HG02798 (cell line): ENCODE results near the gene PPY.
"Not testable (repeated sequence)": the region's sequence is repeated elsewhere in the genome, so short reads cannot be mapped to it uniquely, and the experiment has no call there.

ENCODE experiments used
- ATAC-seq: cut with Tn5 transposase; IDR thresholded peaks from one replicate; pipeline ENCODE4 v1.9.1; 2021; ENCODE audit warnings: mild to moderate bottlenecking; ENCODE audit not compliant: unreplicated experiment, poor library complexity

Gene PPY

DNA sequence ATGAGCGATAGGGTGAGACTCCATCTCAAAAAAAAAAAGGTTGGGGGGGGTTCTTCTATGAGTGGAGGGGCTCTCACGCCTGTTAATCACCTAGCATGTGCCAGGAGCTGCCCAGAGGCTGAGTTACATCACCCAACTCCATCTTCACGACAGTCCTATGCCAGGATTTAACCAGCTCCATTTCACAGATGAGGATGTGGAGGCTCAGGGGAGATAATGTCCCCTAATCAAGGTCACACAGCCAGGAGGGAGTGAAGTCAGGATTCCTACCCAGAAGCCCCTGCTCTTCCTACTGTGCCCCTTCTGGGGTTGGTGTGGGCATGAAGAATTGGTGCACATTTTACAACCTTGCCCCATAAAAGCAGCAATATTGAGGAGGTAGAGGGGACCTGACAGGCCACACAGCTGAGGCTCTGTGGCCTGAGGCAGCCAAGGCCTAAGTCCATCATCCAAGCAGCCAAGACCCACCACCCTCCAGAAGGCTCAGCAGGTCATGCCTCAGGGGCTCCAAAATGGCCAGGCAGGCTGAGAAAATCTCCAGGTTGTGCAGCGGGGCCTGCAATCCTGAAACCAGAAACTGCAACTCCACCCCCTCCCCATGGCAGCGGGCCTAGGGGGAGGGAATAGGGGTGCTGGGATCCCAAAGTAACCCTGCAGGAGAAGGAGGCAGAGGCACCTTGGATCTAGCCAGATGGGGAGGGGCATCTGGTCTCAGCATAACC is 6.9 kb downstream of the PPY start:
- no peak for ATAC-seq

DNA sequence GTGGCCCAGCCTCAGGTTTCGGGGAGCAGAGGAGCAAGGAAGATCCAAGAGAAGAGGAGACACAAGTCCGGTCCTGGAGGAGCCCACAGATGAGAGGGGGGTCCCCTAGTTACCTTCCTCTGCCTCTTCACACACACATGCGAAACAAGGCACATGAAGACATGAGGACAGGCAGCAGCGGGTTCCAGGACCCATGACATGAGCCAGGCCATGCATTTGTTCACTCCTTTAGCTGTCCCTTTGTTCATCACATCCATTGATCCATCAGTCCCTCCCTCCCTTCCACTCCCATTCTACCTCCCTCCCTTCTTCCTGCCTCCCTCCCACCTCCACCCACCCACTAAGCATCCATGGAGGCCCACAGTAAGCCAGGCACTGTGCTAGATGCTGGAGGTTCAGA is 9.4 kb downstream of the PPY start:
- no peak for ATAC-seq

DNA sequence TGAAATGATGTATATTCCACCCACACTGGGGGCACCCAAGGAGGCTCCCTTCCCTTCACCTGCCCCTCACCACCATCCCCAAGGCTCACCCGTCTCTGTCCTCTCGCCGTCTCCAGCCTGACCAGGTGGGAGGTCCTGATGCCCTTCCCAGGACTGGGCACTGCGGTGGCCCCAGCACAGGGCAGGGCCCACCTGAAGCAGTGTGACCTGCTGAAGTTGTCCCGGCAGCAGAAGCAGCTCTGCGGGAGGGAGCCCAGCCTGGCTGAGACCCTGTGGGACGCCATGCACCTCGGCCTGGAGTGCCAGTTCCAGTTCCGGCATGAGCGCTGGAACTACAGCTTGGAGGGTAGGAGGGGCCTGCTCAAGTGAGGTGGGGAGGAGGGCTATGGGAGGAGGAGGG is 9.9 kb downstream of the PPY start:
- no peak for ATAC-seq

DNA sequence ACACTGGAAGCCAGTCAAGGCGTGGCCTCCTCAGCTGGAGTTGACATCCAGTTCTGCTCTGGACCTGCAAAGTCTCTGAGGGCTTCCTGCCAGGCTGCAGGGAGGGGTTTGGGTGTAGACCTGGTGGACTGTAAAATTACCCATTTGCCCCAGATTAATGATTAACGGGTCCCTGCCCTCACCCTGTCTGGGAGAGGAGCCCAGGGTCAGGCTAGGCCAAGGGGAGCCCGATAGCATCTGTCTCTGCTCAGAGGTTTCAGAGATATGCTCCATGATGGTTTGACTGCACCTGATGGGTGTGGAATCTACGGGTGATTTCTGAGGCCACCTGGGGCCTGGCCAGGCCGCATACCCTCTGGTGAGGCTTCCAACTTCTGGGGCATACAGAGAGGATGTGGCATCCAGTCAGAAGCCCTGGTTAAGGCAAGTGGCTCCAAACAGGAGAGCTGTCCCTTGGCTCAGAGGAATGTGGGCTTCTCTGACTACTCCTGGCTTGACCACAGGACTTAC is 11.2 kb downstream of the PPY start:
- no peak for ATAC-seq

DNA sequence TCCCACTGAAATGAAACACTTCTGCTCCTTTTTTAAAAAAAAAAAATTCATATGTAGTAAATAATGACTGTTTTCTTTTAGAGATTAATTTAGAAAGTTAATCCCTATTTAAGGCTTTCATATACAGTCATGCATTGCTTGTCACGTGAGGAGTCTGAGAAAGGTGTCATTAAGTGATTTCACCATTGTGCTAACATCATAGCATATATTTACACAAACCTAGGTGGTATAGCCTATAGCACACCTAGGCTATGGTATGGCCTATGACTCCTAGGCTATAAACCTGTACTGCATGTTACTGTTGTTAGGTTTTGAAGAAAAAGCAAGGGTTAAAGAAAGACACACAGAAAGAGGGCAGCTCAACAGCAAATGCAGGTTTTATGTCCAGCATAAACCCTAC is 13.7 kb downstream of the PPY start:
- ATAC-seq: no peak

DNA sequence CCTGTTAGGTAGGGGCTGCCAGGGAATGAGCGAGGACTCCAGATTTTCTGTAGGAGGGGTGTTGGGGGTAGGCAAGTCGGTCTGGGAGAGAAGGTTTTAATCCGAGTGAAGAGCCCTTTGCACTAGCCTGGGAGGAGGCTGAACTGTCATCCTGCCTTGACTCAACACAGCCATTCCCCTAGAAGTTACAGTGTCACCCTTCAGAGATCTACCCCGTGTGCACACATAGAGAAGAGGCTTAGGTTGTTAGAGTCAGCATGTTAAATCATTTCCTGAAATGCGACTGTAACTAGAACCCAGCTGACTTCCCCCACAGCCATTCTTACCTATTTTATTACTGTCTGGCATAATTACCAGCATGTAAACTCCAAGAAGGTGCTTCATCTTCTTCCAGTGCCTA is 14.3 kb downstream of the PPY start:
- not testable (repeated sequence) for ATAC-seq

DNA sequence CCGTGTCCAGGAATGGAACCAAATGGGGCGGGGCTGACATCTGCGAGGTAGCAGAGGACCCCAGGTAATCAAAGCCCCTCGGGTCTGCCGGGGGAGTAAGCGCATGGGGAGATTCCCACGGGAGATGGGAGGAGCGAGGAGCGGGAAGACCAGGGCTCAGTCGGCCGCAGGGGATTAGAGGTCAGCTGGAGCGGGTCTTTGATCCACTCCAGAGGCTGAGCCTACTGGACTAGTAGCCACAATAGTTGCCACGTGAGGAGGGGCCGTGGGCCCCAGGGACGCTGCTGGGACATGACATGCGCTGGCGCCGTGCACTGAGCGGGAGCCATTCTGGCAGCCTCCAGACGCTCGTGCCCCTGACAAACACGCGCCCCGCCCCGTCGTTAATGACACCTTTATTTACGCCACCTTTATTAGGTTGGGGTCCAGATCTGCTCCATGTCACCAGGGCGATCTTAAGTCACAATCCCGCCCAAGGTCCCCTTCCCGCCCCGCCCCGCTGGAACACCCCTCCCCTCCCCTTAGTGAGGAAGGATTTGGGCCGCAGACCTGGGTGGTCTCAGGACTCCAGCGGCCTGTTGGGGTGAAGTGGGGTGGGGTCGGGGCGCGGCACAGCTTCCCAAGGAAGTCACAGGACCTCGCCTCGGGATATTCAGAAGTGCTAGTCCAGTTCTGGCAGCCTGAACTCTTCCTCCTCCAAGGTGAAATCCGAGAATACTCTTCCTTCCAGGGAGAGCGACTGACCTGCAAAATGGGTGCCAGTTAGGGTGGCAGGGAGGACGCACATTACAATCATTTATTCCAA is 15.0 kb downstream of the PPY start:
- no peak for ATAC-seq

DNA sequence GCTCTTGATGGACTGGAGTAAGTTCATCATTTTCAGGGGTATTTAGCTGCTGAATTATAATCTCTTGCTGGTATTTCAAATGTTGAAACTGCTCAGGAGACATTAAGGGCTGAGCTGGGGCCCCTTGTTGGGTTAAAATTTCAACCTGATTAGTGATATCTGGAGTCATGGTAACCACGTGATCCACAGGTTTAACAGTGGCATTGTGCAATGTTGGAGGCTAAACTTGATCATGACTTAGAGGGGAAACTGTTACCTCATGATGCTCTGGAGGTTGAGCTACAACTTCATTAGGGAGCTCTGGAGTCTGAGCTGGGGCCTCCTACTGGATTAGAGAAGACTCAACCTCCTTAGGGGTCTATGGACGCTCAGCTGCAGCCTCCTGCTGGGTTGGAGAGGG is 17.7 kb downstream of the PPY start:
- ATAC-seq: no peak

DNA sequence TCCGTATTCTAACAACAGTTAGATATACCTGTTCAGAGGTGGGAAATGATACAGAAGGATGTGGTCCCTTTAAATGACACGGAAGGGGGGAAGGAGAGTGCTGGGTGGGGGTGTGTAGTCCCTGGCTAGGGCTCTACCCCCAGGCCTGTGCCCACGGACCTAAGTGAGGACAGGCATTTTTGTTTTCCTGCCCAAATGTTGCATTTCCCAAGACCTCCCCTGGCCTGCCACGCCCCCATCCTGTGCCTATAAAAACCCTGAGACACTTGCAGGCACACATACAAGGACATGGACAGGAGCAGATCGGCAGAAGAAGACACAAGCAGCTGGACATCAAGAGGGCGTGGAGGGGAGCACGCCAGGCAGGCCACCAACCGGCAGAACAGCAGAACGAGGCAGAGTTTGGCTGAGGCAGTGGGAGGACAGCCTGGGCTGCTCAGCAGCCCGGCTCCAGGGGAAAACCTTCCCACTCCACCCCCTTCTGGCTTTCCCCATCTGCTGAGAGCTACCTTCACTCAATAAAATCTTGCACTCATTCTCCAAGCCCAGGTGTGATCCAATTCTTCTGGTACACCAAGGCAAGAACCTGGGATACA is 21.7 kb downstream of the PPY start:
- ATAC-seq: no peak

DNA sequence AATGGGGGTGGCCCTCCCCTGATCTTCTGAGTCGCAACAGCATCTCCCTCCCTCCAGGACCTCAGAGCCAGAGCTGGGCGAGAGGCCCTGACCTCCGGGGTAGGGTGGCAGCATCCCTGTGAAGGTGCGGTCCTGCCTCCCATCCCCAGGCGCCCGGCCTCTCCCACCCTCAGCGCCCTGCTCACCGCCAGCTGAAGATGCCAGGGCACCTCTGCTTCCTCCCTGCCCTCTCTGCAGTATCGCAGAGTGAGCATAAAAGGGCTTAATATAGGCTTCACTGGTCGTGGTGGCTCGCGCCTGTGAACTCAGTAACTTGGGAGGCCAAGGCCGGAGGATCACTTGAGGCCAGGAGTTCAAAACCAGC is 24.3 kb downstream of the PPY start:
- ATAC-seq: no peak

DNA sequence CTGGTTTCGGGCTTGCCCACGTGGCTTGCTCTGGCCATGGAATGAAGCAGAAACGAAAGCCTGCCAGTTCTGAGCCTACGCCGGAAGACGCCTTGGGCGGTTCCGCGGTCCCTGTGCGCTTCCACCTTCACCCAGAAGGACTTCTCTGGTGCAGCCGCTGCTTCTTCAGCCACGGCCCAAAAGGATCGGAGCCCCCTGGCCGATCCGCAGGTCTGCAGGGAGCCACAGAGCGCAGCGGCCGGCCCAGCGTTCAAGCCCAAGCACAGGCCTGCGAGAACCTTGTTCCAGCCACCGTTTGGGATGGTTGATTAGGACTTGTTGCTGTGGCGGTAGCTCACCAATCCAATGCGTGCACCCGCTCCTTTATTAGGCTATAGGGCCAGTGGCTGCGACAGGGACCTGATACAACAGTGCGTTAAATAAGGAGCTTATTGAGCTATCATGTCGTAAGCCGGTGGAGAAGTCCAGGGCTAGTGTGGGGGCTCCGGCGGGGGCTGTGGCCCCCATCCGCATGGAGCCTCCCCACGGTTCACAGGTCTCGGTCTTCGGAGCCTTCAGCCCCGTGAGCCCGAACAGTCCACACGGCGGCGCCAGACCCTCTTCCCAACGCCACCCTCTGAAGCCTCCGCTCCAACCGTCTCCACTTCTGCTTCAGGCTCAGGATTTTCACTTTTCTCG is 24.8 kb downstream of the PPY start:
- no peak for ATAC-seq

DNA sequence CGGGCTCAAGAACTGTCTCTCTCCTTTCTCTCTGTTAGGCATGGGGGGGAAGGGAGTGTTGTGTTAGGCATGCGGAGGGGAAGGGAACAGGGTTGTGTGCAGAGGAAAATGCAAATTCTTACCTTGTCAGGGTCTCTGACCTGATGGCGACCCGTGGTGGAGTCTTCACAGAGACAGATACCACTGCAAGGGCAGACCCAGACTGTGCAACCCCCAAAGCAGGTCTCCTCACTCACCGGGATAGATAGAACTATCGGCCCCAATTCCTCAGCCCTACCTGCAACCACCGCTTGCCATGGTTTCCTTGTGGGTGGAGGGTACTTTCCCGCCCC is 25.3 kb downstream of the PPY start:
- no peak for ATAC-seq

DNA sequence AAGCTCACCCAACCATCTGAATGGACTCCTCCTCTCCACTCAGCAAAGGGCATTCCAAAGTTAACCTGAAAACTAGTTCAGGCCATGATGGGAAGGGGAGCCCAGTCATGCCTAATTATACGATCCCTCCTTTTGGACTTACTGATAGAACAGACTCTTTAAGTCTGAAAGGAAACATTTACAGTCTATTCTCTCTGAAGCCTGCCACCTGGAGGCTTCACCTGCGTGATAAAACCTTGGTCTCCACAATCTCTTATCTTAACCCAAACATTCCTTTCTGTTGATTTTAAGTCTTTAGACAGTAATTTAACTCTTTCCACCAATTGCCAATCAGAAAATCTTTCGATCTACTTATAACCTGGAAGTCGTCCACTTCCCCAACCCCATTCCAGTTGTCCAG is 25.9 kb downstream of the PPY start:
- no peak for ATAC-seq

DNA sequence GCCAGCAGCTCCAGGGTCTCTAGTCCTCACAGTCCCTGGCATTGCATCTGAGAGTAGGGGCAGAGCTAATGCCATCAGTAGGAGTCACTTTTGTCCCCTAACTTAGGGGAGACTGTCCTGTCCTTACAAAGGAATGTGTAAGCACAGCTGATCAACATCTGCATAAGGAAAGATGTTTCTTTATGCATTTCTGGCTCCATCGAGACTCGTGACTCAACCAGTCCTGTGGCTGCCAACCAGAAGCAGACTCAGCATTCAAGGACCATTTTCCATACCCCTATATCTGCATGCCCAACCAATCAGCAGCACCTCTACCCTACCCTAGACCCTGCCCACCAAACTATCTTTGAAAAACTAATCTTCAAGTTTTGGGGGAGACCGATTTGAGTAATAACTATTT is 26.7 kb downstream of the PPY start:
- no peak for ATAC-seq

DNA sequence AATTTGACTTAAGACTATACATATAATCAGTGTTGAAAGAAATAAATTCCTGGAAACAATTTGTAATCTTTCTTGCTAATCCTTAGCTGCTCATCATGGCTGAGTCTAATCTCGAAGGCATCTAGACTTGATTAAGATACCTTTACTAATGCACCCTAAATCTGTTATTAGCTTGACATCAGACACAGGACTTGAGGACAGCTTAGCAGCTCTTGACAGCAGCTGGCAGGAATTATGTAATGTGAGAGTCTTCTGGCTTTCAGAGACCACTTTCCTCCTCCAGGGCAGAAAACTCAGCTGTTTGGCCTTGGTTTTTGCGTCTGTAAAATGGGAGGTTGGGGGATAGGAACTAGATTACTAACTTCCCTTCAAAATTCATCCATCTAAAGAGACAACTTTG is 27.8 kb downstream of the PPY start:
- no peak for ATAC-seq

DNA sequence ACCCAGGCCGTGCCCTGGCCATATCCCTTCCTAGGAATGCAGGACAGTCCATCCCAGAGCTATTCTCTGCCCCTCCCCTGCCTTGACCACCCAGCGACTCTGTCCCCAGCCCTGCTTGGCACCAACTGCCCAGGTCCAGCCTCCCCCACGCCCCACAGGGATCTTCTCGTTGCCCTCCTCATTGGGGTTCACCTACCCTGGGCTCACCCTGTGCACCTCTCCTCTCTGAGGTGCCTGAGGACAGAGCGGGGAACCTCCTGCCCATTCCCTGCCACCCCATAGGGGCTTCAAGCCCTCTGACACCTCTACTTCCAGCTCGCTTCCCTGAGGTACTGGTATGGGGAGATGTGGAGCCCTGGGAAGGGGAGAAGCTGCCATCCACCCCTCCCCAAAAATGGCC is 28.7 kb downstream of the PPY start:
- no peak for ATAC-seq

DNA sequence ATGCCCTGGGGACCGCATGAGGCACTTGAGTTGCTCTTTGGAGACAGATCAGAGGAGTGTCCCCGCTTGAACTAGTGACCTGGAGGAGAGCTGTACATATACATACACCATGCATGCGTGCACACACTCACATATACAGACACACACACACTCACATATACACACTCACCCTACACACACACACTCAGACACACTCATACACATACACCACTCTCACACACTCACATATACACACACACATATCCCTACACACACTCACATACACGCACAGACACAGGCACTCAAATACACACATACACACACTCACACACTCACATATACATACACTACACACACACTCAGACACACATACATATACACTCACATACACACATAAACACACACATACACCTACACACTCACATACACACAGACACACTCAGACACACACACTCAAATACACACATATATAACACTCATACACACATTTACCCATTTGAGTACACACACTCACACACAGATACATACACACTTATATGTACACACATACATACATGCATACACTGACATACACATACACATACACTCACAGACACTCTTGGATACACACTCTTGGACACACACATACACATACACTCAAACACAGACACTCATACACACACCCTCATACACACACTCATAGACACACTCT is 29.5 kb downstream of the PPY start:
- no peak for ATAC-seq

DNA sequence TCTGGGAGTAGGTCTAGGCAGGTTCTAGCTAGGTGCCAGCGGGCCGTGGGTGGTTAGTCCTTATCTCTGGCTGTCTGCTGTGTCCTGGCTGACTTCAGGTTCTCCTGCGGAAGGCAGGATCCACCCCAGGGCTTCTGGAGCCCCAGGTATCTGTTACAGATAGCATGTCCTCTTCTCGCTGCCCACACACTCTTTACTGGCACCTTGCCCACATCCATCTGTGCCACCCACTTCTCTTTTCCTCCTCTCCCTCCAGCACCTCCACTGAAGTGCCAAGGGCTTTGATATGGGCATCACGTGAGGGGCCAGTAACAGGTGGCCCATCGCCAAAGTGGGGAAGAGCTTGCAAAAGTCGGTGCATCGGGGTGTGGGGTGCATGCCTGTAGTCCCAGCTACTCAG is 30.4 kb downstream of the PPY start:
- no peak for ATAC-seq

DNA sequence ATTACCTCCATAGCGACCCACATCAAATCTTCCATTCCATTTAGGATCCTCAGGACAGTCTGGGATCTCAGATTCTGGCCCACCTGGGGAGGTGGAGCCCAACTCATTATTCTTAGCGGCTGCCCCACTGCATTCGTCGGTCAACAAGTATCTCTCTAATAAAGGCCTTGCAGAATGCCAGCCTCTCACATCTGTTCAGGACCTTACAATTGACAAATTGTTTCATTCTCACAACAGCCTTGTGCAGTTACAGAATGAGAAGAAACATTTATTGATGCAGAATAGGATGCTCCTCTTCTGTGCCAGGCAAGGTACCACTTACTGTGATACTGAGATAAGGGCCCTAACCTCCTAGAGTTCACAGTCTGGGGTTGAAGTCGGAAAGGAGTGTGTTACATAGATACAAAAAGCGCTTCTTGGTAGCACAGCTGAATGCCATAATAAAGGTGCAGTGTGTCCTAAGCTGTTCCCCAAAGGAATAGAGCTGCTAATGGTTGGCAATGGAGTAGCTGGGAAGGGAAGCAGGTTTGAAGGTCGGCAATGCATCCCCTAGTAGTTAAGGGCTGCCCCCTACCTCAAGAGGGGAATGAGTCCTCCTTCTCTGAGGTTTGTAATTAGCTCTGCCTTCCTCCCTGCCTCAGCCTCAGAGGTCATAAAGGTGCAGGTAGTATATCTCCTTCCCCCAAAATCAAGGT is 32.6 kb downstream of the PPY start:
- ATAC-seq: no peak
